Nephron progenitor cell (in vitro differentiated cells): Measurements from ENCODE around the gene VEGFA.

Experiments used
- DNase-seq: peaks from one replicate; pipeline ENCODE4 v3.0.0; 2021
- H3K27ac Mint-ChIP-seq: 2 replicates; pipeline ENCODE4 v1.8.0; 2021; ENCODE audit warnings: mild to moderate bottlenecking, moderate library complexity, mixed read lengths
- H3K27me3 Mint-ChIP-seq: 2 replicates; pipeline ENCODE4 v1.8.0; 2021; ENCODE audit warnings: mild to moderate bottlenecking, low read depth, mixed read lengths; ENCODE audit not compliant: poor library complexity
- H3K36me3 Mint-ChIP-seq: 2 replicates; pipeline ENCODE4 v1.8.0; 2021; ENCODE audit warnings: low read depth, mixed read lengths
- H3K4me1 Mint-ChIP-seq: 2 replicates; pipeline ENCODE4 v1.8.0; 2021; ENCODE audit warnings: mixed read lengths
- H3K4me3 Mint-ChIP-seq: 2 replicates; pipeline ENCODE4 v1.8.0; 2021; ENCODE audit warnings: mild to moderate bottlenecking, moderate library complexity, mixed read lengths
- H3K9me3 Mint-ChIP-seq: 2 replicates; pipeline ENCODE4 v1.8.0; 2021; ENCODE audit warnings: mild to moderate bottlenecking, moderate library complexity, mixed read lengths
- TF ChIP-seq, protein P1 (sequence below): fragments of 200-600 bp; sonication (generic); IDR thresholded peaks from 2 replicates; pipeline ENCODE4 v1.5.0; 2021; ENCODE audit warnings: antibody characterized with exemption

VEGFA gene

DNA sequence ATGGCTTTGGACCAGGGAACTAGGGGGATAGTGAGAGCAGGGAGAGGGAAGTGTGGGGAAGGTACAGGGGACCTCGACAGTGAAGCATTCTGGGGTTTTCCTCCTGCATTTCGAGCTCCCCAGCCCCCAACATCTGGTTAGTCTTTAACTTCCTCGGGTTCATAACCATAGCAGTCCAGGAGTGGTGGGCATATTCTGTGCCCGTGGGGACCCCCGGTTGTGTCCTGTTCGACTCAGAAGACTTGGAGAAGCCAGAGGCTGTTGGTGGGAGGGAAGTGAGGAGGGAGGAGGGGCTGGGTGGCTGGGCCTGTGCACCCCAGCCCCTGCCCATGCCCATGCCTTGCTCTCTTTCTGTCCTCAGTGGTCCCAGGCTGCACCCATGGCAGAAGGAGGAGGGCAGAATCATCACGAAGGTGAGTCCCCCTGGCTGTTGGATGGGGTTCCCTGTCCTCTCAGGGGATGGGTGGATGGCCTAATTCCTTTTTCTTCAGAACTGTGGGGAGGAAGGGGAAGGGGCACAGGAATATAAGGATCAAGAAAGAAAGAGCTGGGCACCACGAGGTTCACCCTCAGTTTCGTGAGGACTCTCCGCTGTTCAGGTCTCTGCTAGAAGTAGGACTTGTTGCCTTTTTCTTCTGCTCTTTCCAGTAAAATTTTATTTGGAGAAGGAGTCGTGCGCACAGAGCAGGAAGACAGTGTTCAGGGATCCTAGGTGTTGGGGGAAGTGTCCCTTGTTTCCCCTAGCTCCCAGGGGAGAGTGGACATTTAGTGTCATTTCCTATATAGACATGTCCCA is 4.2 kb downstream of the VEGFA start:
- Mint-ChIP-seq H3K27ac (peak overlapping the region; percentile 52), H3K4me3 (peak overlapping the region; percentile 94)

DNA sequence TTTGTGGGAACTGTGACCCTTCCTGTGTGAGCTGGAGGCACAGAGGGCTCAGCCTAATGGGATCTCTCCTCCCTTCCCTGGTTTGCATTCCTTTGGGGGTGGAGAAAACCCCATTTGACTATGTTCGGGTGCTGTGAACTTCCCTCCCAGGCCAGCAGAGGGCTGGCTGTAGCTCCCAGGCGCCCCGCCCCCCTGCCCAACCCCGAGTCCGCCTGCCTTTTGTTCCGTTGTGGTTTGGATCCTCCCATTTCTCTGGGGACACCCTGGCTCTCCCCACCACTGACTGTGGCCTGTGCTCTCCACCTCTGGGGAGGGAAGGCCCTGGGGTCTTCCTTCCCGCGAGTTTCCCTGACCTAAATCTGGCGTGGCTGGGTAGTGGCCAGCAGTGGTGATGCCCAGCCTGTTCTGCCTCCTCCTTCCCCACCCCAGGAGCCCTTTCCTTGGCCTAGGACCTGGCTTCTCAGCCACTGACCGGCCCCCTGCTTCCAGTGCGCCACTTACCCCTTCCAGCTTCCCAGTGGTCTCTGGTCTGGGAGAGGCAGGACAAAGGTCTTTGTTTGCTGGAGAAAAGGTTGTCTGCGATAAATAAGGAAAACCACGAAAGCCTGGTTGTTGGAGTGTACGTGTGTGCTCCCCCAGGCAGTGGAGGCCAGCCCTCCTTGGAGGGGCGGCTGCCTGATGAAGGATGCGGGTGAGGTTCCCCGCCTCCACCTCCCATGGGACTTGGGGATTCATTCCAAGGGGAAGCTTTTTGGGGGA is 4.9 kb downstream of the VEGFA start:
- Mint-ChIP-seq H3K27me3 (peaks cover 3% of the 10 kb centered on the region), H3K27ac (no peak overlapping the region), H3K9me3 (no peaks in the 10 kb centered on the region), H3K4me3 (peak overlapping the region; percentile 94), H3K4me1 (peaks cover 41% of the 10 kb centered on the region), H3K36me3 (peaks cover 33% of the 10 kb centered on the region)
- DNase-seq, result peak; percentile 78
- TF ChIP-seq, protein P1, sequence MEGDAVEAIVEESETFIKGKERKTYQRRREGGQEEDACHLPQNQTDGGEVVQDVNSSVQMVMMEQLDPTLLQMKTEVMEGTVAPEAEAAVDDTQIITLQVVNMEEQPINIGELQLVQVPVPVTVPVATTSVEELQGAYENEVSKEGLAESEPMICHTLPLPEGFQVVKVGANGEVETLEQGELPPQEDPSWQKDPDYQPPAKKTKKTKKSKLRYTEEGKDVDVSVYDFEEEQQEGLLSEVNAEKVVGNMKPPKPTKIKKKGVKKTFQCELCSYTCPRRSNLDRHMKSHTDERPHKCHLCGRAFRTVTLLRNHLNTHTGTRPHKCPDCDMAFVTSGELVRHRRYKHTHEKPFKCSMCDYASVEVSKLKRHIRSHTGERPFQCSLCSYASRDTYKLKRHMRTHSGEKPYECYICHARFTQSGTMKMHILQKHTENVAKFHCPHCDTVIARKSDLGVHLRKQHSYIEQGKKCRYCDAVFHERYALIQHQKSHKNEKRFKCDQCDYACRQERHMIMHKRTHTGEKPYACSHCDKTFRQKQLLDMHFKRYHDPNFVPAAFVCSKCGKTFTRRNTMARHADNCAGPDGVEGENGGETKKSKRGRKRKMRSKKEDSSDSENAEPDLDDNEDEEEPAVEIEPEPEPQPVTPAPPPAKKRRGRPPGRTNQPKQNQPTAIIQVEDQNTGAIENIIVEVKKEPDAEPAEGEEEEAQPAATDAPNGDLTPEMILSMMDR, result peak; percentile 84

More for the DNA sequence above, 4.2 kb downstream of the VEGFA start:
- Mint-ChIP-seq H3K9me3 (no peaks in the 10 kb centered on the region), H3K4me1 (peaks cover 45% of the 10 kb centered on the region), H3K36me3 (peaks cover 25% of the 10 kb centered on the region), H3K27me3 (peaks cover 3% of the 10 kb centered on the region)
- no peak for DNase-seq
- TF ChIP-seq, protein P1, result no peak

DNA sequence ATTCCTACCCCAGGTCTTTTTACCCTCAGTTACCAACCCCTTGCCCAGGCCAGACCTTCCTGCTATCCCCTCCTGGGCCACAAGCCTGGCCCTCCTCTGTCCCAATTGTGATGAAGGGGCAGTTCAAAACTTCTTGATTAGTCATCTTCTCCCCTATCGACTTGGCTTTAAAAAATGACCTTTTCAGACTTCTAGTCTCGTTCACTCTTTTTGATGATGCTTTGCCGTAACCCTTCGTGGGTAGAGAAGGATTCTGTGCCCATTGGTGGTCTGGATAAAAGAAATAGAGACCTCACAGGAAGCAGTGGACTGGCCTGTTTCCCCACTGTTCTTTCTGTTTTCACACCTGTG is 5.5 kb downstream of the VEGFA start:
- TF ChIP-seq, protein P1, result no peak
- Mint-ChIP-seq H3K4me1 (peaks cover 41% of the 10 kb centered on the region), H3K4me3 (peak overlapping the region; percentile 63), H3K27me3 (peaks cover 3% of the 10 kb centered on the region), H3K9me3 (no peaks in the 10 kb centered on the region), H3K36me3 (peaks cover 39% of the 10 kb centered on the region), H3K27ac (no peak overlapping the region)
- DNase-seq, result no peak

DNA sequence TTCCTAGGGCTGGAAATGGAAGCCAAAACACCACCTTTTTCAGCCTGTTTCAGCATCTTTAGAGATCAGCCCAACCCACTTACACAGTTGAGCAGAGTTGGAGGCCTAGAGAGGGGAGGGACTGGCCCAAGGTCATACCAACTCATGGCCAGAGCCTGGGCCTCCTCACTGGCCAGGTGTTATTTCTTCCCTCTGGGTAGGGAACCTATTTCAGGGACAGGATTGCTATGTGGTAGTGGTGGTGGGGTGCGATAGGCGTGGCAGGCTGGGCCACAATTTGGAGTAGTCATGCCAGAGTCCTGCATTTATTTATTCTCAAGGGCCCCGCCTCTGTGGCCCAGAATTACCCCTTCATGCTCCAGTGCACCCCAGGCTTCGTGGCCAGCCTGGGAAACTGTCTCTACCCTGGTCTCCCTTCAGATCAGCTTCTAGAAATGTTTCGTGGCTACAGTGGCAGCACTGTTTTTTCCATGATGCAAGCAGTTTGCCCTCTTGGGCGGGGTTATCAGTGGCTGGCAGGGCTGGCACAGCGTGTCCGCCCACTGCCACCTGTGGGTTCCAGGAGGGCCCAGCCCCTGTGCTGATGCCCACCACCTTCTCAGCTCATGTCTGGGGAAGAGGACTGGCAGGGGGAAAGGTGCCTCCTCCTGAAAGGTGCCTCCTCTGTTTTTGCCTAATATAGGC is 6.2 kb downstream of the VEGFA start:
- no peak for DNase-seq
- TF ChIP-seq, protein P1, result no peak
- no peak overlapping the region for H3K27ac Mint-ChIP-seq
- no peak overlapping the region for H3K4me3 Mint-ChIP-seq
- peaks cover 3% of the 10 kb centered on the region for H3K27me3 Mint-ChIP-seq
- peaks cover 41% of the 10 kb centered on the region for H3K4me1 Mint-ChIP-seq
- no peaks in the 10 kb centered on the region for H3K9me3 Mint-ChIP-seq
- H3K36me3 Mint-ChIP-seq, result peaks cover 44% of the 10 kb centered on the region

DNA sequence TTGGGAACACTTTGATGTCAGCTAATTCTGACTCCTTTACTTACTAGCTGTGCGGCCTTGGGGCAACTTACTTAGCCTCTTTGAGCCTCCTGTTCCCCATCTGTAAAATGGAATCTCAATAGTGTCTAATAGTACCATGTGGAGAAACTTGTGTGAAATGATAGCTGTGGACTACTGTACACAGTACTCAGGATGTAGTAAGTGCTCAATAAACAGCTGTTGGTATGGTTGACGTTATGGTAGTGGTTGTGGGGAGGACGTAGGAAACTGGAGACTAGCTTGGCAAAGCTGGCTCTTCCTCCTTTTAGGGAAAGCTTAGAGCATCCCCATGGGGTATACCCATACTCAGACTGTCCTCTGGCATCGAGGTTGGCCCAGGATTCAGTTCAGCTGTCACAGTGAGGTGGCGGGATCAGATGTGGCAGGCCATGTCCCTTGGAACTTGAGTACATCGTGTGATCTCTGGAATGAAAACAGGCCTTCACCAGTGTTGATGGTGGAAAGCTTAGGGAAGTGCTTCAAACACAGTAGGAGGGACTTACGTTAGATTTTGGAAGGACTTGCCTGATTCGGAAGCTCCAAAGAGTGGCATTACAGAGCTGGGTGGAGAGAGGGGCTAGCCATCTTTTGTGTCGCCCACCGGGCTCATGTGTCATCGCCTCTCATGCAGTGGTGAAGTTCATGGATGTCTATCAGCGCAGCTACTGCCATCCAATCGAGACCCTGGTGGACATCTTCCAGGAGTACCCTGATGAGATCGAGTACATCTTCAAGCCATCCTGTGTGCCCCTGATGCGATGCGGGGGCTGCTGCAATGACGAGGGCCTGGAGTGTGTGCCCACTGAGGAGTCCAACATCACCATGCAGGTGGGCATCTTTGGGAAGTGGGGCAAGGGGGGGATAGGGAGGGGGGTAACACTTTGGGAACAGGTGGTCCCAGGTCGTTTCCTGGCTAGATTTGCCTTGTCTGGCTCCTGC is 7.1 kb downstream of the VEGFA start:
- TF ChIP-seq, protein P1, result no peak
- H3K36me3 Mint-ChIP-seq, result peaks cover 50% of the 10 kb centered on the region
- H3K4me1 Mint-ChIP-seq, result peaks cover 45% of the 10 kb centered on the region
- no peak for DNase-seq
- no peak overlapping the region for H3K4me3 Mint-ChIP-seq
- peaks cover 5% of the 10 kb centered on the region for H3K27me3 Mint-ChIP-seq
- no peak overlapping the region for H3K27ac Mint-ChIP-seq
- no peaks in the 10 kb centered on the region for H3K9me3 Mint-ChIP-seq
